GM18519 (cell line): Measurements from ENCODE around the gene AGAP5.
A peak's percentile ranks its signal among the peaks of the same experiment; 100 is the strongest.

Source experiments
- ATAC-seq: cut with Tn5 transposase; IDR thresholded peaks from one replicate; pipeline ENCODE4 v1.9.1; 2021; ENCODE audit warnings: mild to moderate bottlenecking, moderate library complexity; ENCODE audit not compliant: unreplicated experiment, low FRiP score

The AGAP5 gene

GRCh38 chr10:73634421-73634820, 63.5 kb downstream of the AGAP5 start:
- no peak for ATAC-seq

GRCh38 chr10:73629165-73629564, 68.7 kb downstream of the AGAP5 start:
- no peak for ATAC-seq

- no peak for ATAC-seq
These were observed 69.5 kb downstream of the AGAP5 start for GRCh38 chr10:73628405-73628804.

- no peak for ATAC-seq
These were observed 70.6 kb downstream of the AGAP5 start for GRCh38 chr10:73627300-73627699.

- peak; percentile 98 for ATAC-seq
These were observed 71.8 kb downstream of the AGAP5 start for GRCh38 chr10:73625884-73626752.

- no peak for ATAC-seq
These were observed 72.7 kb downstream of the AGAP5 start for GRCh38 chr10:73625004-73625883.
